GM12891 (cell line): Measurements from ENCODE around the gene MMRN1.

Source experiments
- PAX5 ChIP-seq: IDR thresholded peaks from 2 replicates; pipeline ENCODE4 v1.6.1; 2011; ENCODE audit warnings: low read length, moderate library complexity, mild to moderate bottlenecking; ENCODE audit not compliant: insufficient read depth, severe bottlenecking
- POLR2A ChIP-seq: IDR thresholded peaks from 2 replicates; pipeline ENCODE4 v1.6.1; 2011; ENCODE audit warnings: low read depth, low read length, control low read depth
- POLR2AphosphoS5 ChIP-seq: IDR thresholded peaks from 2 replicates; pipeline ENCODE4 v1.6.1; 2011; ENCODE audit warnings: low read depth, low read length, control low read depth
- POU2F2 ChIP-seq: IDR thresholded peaks from 2 replicates; pipeline ENCODE4 v1.6.1; 2011; ENCODE audit warnings: low read depth, mild to moderate bottlenecking, control low read depth, low read length, moderate library complexity

GRCh38 chr4:89954906-89955695 is 60.4 kb downstream of the MMRN1 start:
- TF ChIP-seq POLR2A (no peak), PAX5 (no peak), POLR2AphosphoS5 (no peak), POU2F2 (no peak)
